GM12878 (cell line): Measurements from ENCODE around the gene GLT1D1. TPM values are rescaled to one million over a fixed set of nuclear protein-coding genes. Genes with fewer than 3 reads are reported as not detected.

ENCODE experiments used
- BMI1 ChIP-seq: fragments of 450-650 bp; IDR thresholded peaks from 2 replicates; pipeline ENCODE4 v1.6.1; 2016; ENCODE audit warnings: mild to moderate bottlenecking, moderate library complexity, borderline replicate concordance
- BRCA1 ChIP-seq: IDR thresholded peaks from 2 replicates; pipeline ENCODE4 v1.6.1; 2011; ENCODE audit warnings: low read depth, low read length, improper control_type of control experiment
- CHD2 ChIP-seq: IDR thresholded peaks from 2 replicates; pipeline ENCODE4 v1.6.1; 2011; ENCODE audit warnings: low read depth, low read length, improper control_type of control experiment, borderline replicate concordance
- E2F8 ChIP-seq: fragments of 450-650 bp; IDR thresholded peaks from 2 replicates; pipeline ENCODE4 v1.6.1; 2018; ENCODE audit warnings: mild to moderate bottlenecking, low read depth, moderate library complexity; ENCODE audit not compliant: partially characterized antibody
- GABPA ChIP-seq: IDR thresholded peaks from 2 replicates; pipeline ENCODE4 v1.6.1; 2014; ENCODE audit warnings: antibody characterized with exemption, low read depth, mild to moderate bottlenecking, inconsistent platforms
- GATAD2B ChIP-seq: fragments of 450-650 bp; conservative IDR thresholded peaks from 2 replicates; pipeline ENCODE4 v1.6.1; 2017; ENCODE audit warnings: low read depth, mild to moderate bottlenecking, moderate library complexity
- HDGF ChIP-seq: fragments of 450-650 bp; IDR thresholded peaks from 2 replicates; pipeline ENCODE4 v1.6.1; 2016; ENCODE audit warnings: antibody characterized with exemption
- HSF1 ChIP-seq: fragments of 150-350 bp; IDR thresholded peaks from 2 replicates; pipeline ENCODE4 v1.6.1; 2014; ENCODE audit warnings: mild to moderate bottlenecking, low read depth, low read length
- IRF4 ChIP-seq: IDR thresholded peaks from 2 replicates; pipeline ENCODE4 v1.6.1; 2011; ENCODE audit warnings: low read depth, low read length
- JUND ChIP-seq: IDR thresholded peaks from 2 replicates; pipeline ENCODE4 v1.6.1; 2012; ENCODE audit warnings: low read depth, mild to moderate bottlenecking, low read length, improper control_type of control experiment, moderate library complexity
- POU2F2 ChIP-seq: IDR thresholded peaks from 3 replicates; pipeline ENCODE4 v1.6.1; 2011; ENCODE audit warnings: low read depth, mild to moderate bottlenecking, low read length, borderline replicate concordance
- RCOR1 ChIP-seq: conservative IDR thresholded peaks from 2 replicates; pipeline ENCODE4 v1.6.1; 2012; ENCODE audit warnings: low read depth, low read length, improper control_type of control experiment
- SMARCA5 ChIP-seq: fragments of 450-650 bp; IDR thresholded peaks from 2 replicates; pipeline ENCODE4 v1.6.1; 2017; ENCODE audit warnings: mild to moderate bottlenecking
- SPI1 ChIP-seq: IDR thresholded peaks from 2 replicates; pipeline ENCODE4 v1.6.1; 2011; ENCODE audit warnings: low read depth, mild to moderate bottlenecking, low read length, moderate library complexity, borderline replicate concordance; ENCODE audit not compliant: insufficient read depth
- SREBF2 ChIP-seq: IDR thresholded peaks from 2 replicates; pipeline ENCODE4 v1.6.1; 2012; ENCODE audit warnings: mild to moderate bottlenecking, low read length
- SUZ12 ChIP-seq: fragments of 200-600 bp; sonication (generic); IDR thresholded peaks from one replicate; pipeline ENCODE4 v1.6.1; 2018; ENCODE audit warnings: antibody characterized with exemption, mild to moderate bottlenecking; ENCODE audit not compliant: unreplicated experiment
- TCF12 ChIP-seq: IDR thresholded peaks from 2 replicates; pipeline ENCODE4 v1.6.1; 2011; ENCODE audit warnings: low read depth, mild to moderate bottlenecking, low read length
- TCF7 ChIP-seq: IDR thresholded peaks from 2 replicates; pipeline ENCODE4 v1.6.1; 2014; ENCODE audit warnings: antibody characterized with exemption, borderline replicate concordance
- USF1 ChIP-seq: IDR thresholded peaks from 2 replicates; pipeline ENCODE4 v1.6.1; 2011; ENCODE audit warnings: borderline replicate concordance, low read depth, mild to moderate bottlenecking, moderate library complexity, mixed read lengths, low read length; ENCODE audit not compliant: insufficient read depth; ENCODE audit errors: extremely low read length
- WRNIP1 ChIP-seq: IDR thresholded peaks from 2 replicates; pipeline ENCODE4 v1.6.1; 2011; ENCODE audit warnings: low read depth, low read length, improper control_type of control experiment, borderline replicate concordance
- YY1 ChIP-seq: IDR thresholded peaks from 2 replicates; pipeline ENCODE4 v1.6.1; 2011; ENCODE audit warnings: low read depth, mild to moderate bottlenecking, low read length
- polyA plus RNA-seq, 11 experiments: library from polyadenylated mRNA; depleted of rRNA in 4 of 11; unstranded in 6 of 11; stranded (reverse) in 5 of 11; fragments of >200 nt; fragmentation: Nextera tagmentation in 4 of 11; fragmentation: Illumina TruSeq in 1 of 11; extraction: Ambion mirVana in 4 of 11; extraction: Trizol in 1 of 11; gene quantifications; 1 replicate in 1 of 11; 2 replicates in 10 of 11; pipeline versions ENCODE4 v1.2.1 to v1.2.3, GENCODE V29; 2011 to 2016; ENCODE audit warnings: inconsistent platforms in 2 of 11, missing spikeins in 2 of 11, low read depth in 1 of 11
- total RNA-seq, 4 experiments: library from RNA; depleted of rRNA in 3 of 4; stranded (reverse); fragments of >200 nt in 3 of 4; fragmentation: Illumina TruSeq in 1 of 4; extraction: Trizol in 1 of 4; gene quantifications; 2 replicates each; pipeline versions ENCODE4 v1.2.1 to v1.2.3, GENCODE V29; 2013 to 2021
- TF ChIP-seq, protein P1 (sequence below): IDR thresholded peaks from 2 replicates; pipeline ENCODE4 v1.6.1; 2012; ENCODE audit warnings: low read depth, low read length, improper control_type of control experiment
- TF ChIP-seq, protein P2 (sequence below): IDR thresholded peaks from 2 replicates; pipeline ENCODE4 v1.6.1; 2012; ENCODE audit warnings: low read length, inconsistent platforms

GLT1D1 gene
- total and polyA plus RNA-seq, 10 of the 15 experiments (the other 5 are each of a cell fraction or from before 2014, with no cell fraction given): 0.42 to 62.8 (median 3.0) TPM

- TF ChIP-seq E2F8: peak; percentile 4
- 0 out of 2 replicates have a peak, but pooled peaks have one; percentile 71 for TF ChIP-seq RCOR1
- TF ChIP-seq SPI1: peak; percentile 76; the same call in 1 of the 2 replicates
- TF ChIP-seq POU2F2: 0 out of 3 replicates have a peak, but pooled peaks have one; percentile 47
- no peak for TF ChIP-seq HSF1
- no peak for TF ChIP-seq GABPA
- no peak for TF ChIP-seq SREBF2
- TF ChIP-seq TCF7: no peak
- TF ChIP-seq, protein P1, sequence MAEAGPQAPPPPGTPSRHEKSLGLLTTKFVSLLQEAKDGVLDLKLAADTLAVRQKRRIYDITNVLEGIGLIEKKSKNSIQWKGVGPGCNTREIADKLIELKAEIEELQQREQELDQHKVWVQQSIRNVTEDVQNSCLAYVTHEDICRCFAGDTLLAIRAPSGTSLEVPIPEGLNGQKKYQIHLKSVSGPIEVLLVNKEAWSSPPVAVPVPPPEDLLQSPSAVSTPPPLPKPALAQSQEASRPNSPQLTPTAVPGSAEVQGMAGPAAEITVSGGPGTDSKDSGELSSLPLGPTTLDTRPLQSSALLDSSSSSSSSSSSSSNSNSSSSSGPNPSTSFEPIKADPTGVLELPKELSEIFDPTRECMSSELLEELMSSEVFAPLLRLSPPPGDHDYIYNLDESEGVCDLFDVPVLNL: no peak
- peak; percentile 98 for TF ChIP-seq TCF12
- TF ChIP-seq HDGF: 0 out of 2 replicates have a peak, but pooled peaks have one; percentile 56
- TF ChIP-seq USF1: no peak
- TF ChIP-seq BRCA1: no peak
- TF ChIP-seq JUND: no peak; the same call in 1 of the 2 replicates
- TF ChIP-seq IRF4: peak; percentile 81
- TF ChIP-seq GATAD2B: no peak
- peak; percentile 92; the same call in 1 of the 2 replicates for TF ChIP-seq WRNIP1
- TF ChIP-seq SMARCA5: peak; percentile 99
- TF ChIP-seq SUZ12: no peak
- TF ChIP-seq YY1: peak; percentile 37; the same call in 1 of the 2 replicates
- TF ChIP-seq CHD2: peak; percentile 69; the same call in 1 of the 2 replicates
- no peak for TF ChIP-seq BMI1
- TF ChIP-seq, protein P2, sequence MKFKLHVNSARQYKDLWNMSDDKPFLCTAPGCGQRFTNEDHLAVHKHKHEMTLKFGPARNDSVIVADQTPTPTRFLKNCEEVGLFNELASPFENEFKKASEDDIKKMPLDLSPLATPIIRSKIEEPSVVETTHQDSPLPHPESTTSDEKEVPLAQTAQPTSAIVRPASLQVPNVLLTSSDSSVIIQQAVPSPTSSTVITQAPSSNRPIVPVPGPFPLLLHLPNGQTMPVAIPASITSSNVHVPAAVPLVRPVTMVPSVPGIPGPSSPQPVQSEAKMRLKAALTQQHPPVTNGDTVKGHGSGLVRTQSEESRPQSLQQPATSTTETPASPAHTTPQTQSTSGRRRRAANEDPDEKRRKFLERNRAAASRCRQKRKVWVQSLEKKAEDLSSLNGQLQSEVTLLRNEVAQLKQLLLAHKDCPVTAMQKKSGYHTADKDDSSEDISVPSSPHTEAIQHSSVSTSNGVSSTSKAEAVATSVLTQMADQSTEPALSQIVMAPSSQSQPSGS: no peak; the same call in none of the 2 replicates
These were observed 23.3 kb upstream of the GLT1D1 start (continued) for GRCh38 chr12:128829861-128830504.
